ENCODE data around the gene MGRN1. TPM values are rescaled to one million over a fixed set of nuclear protein-coding genes. Genes with fewer than 3 reads are reported as not detected.

Gene MGRN1
- total and polyA plus RNA-seq, 2 donors (not counting 1 experiment from before 2014, with no cell fraction given): 22.7 to 89.2 TPM

- WGBS (ENCODE audit: insufficient coverage): 90% methylated on average over 6 of the region's 8 CpGs
- Histone ChIP-seq H3K4me3 (ENCODE audit: control extremely low read depth in 1 of 5, extremely low read depth in 1 of 5, insufficient read depth in 1 of 5, low read depth in 2 of 5, low read length in 4 of 5) (no peak overlapping the region), H3K27ac (ENCODE audit: low read length in 2 of 2) (no peak overlapping the region), H3K27me3 (replicated peaks in 1 of 4; ENCODE audit: control extremely low read depth in 1 of 4, control insufficient read depth in 3 of 4, insufficient read depth in 4 of 4, low read length in 3 of 4) (no peaks in the 10 kb centered on the region), H3K79me2 (ENCODE audit: control insufficient read depth, insufficient read depth, low read length) (no peaks in the 10 kb centered on the region), H3K36me3 (replicated peaks in 1 of 2; ENCODE audit: control extremely low read depth in 1 of 2, control insufficient read depth in 1 of 2, extremely low read depth in 1 of 2, insufficient read depth in 2 of 2, low read length in 1 of 2) (peaks cover 0 to 27% of the 10 kb centered on the region in 2 experiments), H4K20me1 (ENCODE audit: control insufficient read depth, insufficient read depth, low read length, poor library complexity, severe bottlenecking) (no peaks in the 10 kb centered on the region), H2AFZ (ENCODE audit: insufficient read depth, low read depth, low read length, poor library complexity, severe bottlenecking) (no peak overlapping the region), H3K9me3 (ENCODE audit: control extremely low read depth in 1 of 3, control insufficient read depth in 2 of 3, insufficient read depth in 1 of 3, low read length in 2 of 3) (no peaks in the 10 kb centered on the region), H3K4me1 (ENCODE audit: control insufficient read depth in 2 of 2, insufficient read depth in 2 of 2, low read length in 2 of 2) (peaks cover 4 to 5% of the 10 kb centered on the region in 2 donors), H3K4me2 (replicated peaks; ENCODE audit: low read depth, low read length, poor library complexity, severe bottlenecking) (no peak overlapping the region), H3K9ac (ENCODE audit: low read length) (no peak overlapping the region)
- H3K4me1 Mint-ChIP-seq: peaks cover 5% of the 10 kb centered on the region
- no peaks in the 10 kb centered on the region for H3K9me3 Mint-ChIP-seq (ENCODE audit: insufficient read depth)
- ChIA-PET POLR2A (no interaction called here), CTCF (no interaction called here)
- DNase-seq (no peak), ATAC-seq (ENCODE audit: low read depth) (no peak)
- intact Hi-C loops (cut with micrococcal nuclease): no loop called here
- no peak overlapping the region for H3K27ac Mint-ChIP-seq
- TF ChIP-seq, protein P1, sequence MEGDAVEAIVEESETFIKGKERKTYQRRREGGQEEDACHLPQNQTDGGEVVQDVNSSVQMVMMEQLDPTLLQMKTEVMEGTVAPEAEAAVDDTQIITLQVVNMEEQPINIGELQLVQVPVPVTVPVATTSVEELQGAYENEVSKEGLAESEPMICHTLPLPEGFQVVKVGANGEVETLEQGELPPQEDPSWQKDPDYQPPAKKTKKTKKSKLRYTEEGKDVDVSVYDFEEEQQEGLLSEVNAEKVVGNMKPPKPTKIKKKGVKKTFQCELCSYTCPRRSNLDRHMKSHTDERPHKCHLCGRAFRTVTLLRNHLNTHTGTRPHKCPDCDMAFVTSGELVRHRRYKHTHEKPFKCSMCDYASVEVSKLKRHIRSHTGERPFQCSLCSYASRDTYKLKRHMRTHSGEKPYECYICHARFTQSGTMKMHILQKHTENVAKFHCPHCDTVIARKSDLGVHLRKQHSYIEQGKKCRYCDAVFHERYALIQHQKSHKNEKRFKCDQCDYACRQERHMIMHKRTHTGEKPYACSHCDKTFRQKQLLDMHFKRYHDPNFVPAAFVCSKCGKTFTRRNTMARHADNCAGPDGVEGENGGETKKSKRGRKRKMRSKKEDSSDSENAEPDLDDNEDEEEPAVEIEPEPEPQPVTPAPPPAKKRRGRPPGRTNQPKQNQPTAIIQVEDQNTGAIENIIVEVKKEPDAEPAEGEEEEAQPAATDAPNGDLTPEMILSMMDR (IDR thresholded peaks at IDR 0.05): no peak
- TF ChIP-seq EZH2 (IDR thresholded peaks at IDR 0.05; ENCODE audit: borderline replicate concordance, insufficient read depth, low read depth, low read length, poor library complexity, severe bottlenecking): no peak
- H3K27me3 Mint-ChIP-seq: no peaks in the 10 kb centered on the region
- no peak overlapping the region for H3K4me3 Mint-ChIP-seq
Observed at GRCh38 chr16:4687416-4687815, 62.8 kb downstream of the MGRN1 start.

DNA sequence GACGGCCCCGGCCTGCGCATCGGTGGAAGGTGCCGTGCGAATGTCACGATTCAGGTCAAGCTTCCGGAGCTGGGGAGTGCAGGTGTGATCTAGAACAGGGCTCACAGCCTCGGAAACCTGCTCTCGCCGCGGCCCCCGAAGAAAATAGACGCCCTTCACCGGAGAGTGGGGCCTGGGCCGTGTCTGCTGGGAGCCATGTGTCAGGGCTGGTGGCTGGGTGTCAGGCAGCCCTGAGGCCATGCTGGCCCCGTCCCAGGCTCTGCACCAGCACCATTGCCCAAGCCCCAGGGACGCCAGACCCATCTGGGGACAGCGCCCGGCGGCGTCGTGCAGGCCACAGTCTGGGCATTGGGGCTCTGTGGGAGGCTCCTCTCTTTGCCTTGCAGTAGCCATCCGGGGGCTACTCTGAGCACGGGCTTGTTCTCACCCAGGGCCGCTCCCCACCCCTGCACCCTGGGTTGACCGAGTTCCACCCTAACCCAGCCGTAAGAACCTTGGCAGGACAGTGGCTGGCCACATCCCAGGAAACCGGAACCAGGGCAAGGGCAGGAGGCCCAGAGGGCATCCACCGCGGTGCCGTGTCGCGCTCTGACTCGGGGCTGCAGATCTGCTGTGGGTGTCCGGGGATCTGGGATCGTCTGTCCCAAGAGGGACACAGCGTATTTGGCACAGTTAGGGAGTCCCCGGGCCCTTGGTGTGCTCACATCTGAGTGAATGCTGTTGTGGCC lies 63.5 kb downstream of the MGRN1 start:
- Histone ChIP-seq H3K79me2 (ENCODE audit: control insufficient read depth, insufficient read depth, low read length) (peaks cover 4% of the 10 kb centered on the region), H3K36me3 (replicated peaks in 1 of 2; ENCODE audit: control extremely low read depth in 1 of 2, control insufficient read depth in 1 of 2, extremely low read depth in 1 of 2, insufficient read depth in 2 of 2, low read length in 1 of 2) (peaks cover 0 to 27% of the 10 kb centered on the region in 2 experiments), H3K27me3 (replicated peaks in 1 of 4; ENCODE audit: control extremely low read depth in 1 of 4, control insufficient read depth in 3 of 4, insufficient read depth in 4 of 4, low read length in 3 of 4) (no peaks in the 10 kb centered on the region), H4K20me1 (ENCODE audit: control insufficient read depth, insufficient read depth, low read length, poor library complexity, severe bottlenecking) (no peaks in the 10 kb centered on the region), H3K9ac (ENCODE audit: low read length) (no peak overlapping the region), H3K9me3 (ENCODE audit: control extremely low read depth in 1 of 3, control insufficient read depth in 2 of 3, insufficient read depth in 1 of 3, low read length in 2 of 3) (no peaks in the 10 kb centered on the region), H3K4me2 (replicated peaks; ENCODE audit: low read depth, low read length, poor library complexity, severe bottlenecking) (no peak overlapping the region), H3K4me1 (ENCODE audit: control insufficient read depth in 2 of 2, insufficient read depth in 2 of 2, low read length in 2 of 2) (peaks cover 10 to 12% of the 10 kb centered on the region in 2 donors), H3K4me3 (ENCODE audit: control extremely low read depth in 1 of 5, extremely low read depth in 1 of 5, insufficient read depth in 1 of 5, low read depth in 2 of 5, low read length in 4 of 5) (no peak overlapping the region), H3K27ac (ENCODE audit: low read length in 2 of 2) (no peak overlapping the region), H2AFZ (ENCODE audit: insufficient read depth, low read depth, low read length, poor library complexity, severe bottlenecking) (no peak overlapping the region)
- ChIA-PET CTCF (no interaction called here), POLR2A (no interaction called here)
- WGBS (ENCODE audit: insufficient coverage): 95% methylated on average over 38 of the region's 39 CpGs
- no peak for ATAC-seq (ENCODE audit: low read depth)
- Mint-ChIP-seq H3K27ac (no peak overlapping the region), H3K27me3 (no peaks in the 10 kb centered on the region), H3K9me3 (ENCODE audit: insufficient read depth) (no peaks in the 10 kb centered on the region), H3K4me3 (no peak overlapping the region), H3K4me1 (peaks cover 9% of the 10 kb centered on the region)
- intact Hi-C loops (cut with micrococcal nuclease): no loop called here
- no peak for TF ChIP-seq EZH2 (IDR thresholded peaks at IDR 0.05; ENCODE audit: borderline replicate concordance, insufficient read depth, low read depth, low read length, poor library complexity, severe bottlenecking)
- no peak for DNase-seq

Measured in B cell (primary cell).